Hematopoietic multipotent progenitor cell treated with erythropoietin and hydrocortisone succinate and interleukin-3 and kit ligand, for 4 days (in vitro differentiated cells): ENCODE results near the gene ACACA.

ENCODE experiments used
- DNase-seq: peaks from one replicate; pipeline ENCODE4 v3.0.0-alpha.2; 2015

The ACACA gene

DNA sequence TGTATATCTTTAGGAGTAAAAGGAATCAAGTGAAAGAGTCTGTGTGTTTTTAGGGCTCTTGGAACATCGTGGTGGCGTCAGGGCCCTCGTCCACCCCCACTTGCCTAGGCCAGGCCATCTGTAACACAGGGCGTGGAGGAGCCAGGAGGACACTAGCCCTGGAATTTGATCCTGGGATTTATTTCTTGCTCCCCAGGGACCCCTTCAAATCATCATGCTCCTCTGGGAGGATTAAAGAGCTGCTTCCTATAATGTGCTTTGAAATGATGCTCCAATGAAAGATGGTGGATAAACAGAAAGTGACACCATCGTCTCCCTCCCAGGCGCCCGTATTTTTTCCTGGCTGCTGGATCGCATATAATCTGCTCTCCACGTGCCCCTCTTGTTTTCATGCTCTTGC, 344.6 kb downstream of the ACACA start:
- DNase-seq, result no peak

DNA sequence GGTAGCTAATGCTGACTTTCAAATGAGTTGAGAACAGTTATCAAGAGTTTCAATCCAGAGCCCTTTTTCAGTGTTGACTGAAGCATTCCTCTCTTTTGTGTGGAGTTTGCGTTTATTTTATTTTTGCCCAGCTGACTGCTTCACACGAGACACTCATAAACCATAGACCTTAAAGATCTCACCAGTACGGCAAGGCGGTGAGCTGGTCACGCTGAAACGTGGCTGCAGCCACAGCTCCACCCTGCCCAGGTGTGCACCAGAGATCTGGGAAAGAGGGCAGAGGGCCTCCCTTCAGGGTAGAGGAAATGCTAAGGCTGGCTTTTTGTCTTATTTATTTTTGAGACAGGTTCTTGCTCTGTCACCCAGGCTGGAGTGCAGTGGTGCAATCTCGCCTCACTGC, 345.7 kb downstream of the ACACA start:
- DNase-seq, result no peak

DNA sequence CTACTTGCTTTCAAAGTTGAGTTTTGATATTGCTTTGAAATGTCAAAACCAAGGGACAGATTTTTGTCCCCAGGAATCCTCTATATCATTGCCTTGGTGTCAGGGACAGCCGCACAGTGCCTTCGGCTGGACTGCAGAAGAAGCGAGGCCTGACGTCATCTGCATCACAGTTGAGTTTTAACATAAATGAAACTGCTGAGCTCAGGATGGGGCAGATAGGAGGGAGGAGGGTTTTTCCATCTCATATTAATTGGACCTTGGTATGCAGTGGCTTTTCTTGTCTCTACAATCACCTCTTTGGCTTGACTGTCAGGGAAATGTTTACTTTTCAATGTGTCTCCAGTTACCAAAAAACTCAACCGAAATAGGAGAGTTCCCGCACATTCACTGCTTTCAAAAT, 346.5 kb downstream of the ACACA start:
- no peak for DNase-seq

DNA sequence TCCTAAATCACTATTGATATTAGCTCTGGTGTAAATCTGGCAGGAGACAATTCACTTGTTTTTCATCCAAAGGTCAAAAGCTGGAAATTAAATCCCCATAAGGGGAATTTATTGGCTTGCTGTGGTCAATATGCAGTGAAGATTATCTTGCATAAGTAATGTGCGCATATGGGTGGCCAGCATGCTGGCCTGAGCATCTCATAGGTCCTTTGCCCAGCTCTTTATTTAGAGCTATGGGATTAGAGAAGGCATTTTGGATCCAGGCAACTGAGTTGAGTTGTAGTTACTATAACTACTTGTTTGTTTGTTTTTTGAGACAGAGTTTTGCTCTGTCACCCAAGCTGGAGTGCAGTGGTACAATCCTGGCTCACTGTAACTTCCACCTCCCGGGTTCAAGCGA, 347.1 kb downstream of the ACACA start:
- no peak for DNase-seq

DNA sequence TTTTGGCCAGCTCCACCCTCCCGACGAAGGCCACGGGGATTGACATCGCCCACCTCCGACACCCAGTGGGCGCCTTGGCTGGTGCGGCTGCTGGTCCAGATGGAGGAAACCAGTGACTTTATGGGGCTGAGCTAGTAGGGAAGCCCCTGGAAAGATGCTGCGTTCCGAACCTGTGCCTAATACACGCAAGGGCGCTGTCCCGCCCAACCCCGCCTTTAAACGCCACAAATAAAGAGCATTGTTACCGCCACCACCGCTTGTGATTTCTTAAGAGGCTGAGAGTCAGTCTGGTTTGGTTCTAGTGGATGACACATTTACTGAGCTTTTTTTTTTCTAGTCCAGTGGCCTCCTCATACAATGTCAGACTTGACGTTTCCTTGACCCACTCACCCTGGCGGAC, 350.0 kb downstream of the ACACA start:
- no peak for DNase-seq

DNA sequence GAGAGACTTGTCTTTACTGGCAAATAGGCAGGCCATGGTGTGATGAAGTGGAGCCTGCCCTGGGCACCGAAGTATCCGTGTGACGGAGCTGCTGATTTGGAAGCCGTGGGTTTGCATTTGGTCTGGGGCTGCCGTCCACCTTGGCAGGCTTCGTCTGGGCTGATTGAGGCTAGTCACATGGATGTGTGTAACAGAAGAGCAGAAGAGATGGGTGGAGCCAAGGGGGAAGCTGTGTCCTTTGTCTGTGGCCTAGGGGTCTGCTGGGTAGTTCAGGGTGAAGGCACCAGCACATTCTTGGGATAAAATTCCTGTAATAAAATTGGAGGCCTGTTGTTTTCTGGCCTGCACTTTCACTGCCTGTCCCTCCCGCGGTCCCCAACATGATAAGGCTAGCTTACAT, 351.7 kb downstream of the ACACA start:
- no peak for DNase-seq

DNA sequence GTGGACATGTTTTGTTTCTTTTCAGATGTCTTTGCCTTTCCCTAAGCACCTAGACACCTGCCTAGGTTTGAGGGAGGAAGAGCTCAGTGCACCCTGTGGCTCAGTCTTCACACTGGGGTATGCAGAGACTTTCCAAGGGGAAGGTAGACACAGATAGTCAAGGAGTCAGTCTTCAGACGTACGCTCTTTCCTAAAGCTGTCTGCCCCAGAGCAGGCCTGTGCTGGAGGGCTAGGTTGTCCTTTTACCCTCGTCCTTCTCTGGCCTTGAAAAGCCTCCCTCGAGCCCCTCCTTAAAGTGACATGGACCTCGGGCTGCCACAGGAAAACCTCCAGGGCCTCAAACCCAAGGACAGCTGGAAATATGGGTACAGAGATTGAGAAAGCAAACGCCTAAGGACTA, 354.2 kb downstream of the ACACA start:
- DNase-seq, result no peak

DNA sequence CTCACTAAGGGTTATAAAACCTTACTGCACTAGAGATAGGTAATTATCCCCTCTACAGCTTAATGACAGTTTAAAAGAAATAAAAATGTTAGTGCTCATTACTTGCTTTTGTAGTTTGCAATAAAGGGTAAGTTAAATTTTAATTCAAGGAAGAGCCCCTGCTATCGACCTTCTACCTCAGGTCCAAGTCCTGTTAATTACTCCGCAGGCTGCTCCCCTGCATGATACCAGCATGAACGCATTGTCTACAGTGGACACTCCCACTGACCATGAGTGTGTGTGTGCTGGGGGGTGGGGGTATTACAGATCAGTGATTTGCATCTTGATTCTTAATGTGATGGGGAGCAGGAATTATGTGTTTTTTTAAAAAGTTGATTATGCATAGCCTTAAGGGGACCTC, 354.8 kb downstream of the ACACA start:
- DNase-seq, result no peak

DNA sequence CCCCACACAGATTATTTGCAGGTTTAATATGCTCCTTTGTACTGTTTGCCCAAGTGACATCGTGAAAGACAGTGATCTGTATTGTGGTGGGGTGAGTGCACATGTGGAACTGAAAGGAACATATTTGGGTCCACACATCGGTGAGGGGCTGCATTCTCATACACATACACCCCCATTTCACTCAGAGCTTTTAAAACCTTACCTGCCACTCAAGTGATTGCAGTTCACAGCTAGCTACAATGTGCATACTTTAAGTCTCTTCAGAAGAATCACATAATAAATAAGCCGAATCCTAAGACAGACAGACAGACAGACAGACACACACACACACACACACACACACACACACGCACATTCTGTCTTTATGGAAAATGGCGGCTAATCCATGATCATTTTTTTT, 355.3 kb downstream of the ACACA start:
- DNase-seq, result no peak

DNA sequence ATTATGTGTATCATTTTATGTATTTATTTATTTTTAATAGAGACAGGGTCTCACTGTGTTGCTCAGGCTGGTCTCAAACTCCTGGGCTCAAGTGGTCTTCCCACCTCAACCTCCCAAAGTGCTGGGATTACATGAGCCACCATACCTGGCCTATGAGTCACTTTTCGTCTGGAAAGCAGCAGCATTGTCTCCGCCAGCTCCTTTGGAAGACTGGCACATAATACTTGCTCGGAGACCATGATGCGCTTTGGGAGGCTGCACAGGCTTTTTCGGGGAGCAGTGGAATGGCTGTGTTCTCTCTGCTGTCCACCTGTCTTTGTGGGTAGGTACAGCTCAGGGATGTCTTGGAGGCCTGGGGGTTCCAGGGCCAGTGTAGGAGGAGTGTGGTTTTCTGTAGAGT, 355.7 kb downstream of the ACACA start:
- DNase-seq, result no peak

DNA sequence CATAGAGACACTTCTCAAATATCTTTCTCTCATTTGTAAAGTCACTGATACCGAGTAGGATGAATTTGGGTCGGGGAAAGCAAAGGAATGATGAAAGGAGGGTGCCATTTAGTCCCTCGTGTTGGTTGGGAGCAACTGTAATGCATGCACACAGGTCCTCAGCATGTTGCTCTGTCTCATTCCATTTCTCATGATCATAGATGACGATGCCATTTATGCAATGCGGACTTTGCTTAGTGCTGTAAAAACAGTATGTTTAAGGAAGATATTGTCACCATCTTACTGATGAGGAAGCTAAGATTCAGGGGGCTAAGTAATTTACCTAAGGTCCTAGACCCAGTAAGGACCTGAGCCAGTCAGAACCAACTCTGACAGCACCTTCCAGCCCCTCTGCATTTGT, 357.8 kb downstream of the ACACA start:
- DNase-seq, result no peak

DNA sequence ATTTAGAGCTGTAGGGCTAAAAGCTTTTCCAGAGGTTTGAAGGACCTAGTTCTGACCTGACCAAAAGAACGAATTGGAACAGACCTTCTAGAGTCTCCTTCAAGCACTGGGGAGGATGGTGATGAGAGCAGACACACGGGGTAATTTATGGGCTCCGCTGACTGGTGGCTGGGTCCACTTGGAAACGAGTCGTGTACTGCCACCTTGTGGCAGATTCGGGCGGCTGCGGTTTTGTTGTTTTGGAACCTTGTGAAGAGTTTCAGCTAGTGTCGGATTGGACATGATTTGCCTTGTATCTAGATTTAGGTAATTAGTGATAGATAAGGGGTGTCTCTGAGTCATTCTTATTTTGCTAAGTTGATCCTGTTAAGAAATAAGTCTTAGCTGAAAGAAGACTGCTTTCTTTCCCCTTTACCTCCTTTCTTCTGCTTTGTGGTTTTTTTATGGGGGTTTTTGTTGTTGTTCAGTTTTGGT, 359.0 kb downstream of the ACACA start:
- peak; percentile 92 for DNase-seq

DNA sequence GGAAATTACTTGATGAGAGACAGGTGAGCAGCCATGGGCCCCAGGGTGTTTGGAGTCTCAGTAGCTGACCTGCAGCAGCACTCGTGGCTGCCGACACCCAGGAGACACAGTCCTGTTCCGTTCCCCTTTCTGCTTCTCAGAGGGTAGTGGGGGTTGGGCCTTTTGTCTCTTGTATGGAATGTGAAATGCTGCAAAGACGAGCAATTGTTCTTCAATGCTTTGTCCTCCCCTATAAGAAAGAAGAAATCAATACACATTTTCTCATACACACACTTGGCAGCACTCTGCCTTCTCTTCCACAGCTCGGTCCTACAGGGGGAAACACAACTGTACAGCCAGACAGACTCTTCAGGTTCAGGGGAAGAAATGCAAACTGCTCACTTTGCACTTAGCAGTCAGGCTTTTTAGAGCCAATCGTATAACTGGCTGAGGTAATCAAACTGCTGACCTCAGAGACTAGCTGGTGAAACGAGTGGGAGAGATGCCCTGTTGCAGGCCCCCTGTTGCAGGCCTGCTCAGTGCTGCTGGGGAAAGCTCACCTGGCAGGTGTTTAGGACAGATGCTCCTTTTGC, 361.2 kb downstream of the ACACA start:
- no peak for DNase-seq

DNA sequence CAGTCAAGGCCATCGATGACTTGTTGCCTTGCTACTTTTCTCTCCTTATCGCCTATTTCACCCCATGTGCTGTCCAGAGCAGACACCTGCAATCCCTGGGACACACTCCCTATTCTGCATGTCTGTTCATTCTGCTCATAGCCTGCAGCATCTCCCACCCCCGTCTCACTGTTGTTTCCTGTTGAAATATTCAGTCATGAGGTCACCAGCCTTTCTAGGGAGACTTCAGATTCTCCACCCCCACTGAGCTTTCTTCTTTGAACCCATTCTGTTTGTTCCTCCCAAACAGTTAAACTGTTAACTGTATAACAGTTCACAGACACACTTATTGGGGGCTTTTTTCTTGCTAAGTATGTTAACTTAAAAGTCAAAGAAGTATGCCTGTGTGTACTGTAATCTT, 363.4 kb downstream of the ACACA start:
- DNase-seq, result no peak

DNA sequence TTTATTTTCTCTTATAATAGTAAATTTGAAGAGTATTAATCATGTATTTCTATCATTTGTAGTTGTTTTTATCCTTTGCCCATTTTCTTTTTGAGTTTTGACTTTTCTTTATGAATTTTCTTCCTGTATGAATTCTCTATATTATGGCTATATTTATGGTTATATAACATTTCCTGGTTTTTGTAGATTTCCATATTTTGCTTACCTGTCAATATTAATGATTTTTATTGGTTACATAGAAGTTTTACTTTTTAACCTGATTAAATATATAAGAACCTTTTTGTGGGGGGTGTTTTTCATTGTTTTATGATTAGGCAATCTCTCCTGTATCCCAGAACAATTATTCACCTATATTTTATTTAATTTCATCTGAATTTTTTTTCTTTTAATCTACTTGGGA, 364.7 kb downstream of the ACACA start:
- DNase-seq, result no peak

DNA sequence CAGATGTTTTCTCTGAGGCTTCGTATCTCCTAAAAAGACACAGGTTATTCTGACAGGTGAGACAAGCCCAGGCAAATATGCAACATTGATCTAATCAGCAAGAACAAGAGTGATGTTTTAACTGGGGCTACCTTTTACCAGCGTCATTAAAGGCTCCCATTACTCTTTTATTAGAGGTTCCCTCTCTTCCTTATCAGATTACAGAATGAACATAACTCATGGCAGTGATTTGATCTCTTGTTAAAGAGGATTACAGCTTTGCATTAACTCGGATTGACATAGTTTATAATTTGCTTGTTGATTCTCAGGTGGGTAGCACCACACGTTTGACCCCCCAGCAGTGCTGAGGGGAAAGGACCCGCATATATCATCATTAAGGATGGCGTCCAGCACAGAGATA, 367.4 kb downstream of the ACACA start:
- DNase-seq, result no peak

DNA sequence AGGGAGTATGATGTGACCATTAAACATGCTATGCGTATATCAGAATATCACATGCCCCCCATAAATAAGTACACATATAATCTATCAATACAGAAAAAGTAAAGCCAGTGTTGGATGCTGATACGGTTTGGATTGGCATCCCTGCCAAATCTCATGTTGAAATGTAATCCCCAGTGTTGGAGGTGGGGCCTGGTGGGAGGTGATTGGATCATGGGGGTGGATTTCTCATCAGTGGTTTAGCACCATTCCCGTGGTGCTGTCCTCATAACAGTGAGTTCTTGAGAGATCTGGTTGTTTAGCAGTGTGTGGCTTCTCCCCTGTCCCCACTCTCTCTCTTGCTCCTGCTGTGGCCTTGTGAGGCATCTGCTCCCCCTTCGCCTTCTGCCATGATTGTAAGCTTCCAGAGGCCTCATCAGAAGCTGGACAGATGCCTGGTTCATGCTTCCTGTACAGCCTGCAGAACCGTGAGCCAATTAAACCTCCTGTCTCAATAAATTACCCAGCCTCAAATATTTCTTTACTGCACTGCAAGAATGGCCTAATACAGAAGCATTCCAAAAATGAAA, 369.0 kb downstream of the ACACA start:
- DNase-seq, result no peak
